ENCODE data around the gene ABHD4.

ABHD4 gene

DNA sequence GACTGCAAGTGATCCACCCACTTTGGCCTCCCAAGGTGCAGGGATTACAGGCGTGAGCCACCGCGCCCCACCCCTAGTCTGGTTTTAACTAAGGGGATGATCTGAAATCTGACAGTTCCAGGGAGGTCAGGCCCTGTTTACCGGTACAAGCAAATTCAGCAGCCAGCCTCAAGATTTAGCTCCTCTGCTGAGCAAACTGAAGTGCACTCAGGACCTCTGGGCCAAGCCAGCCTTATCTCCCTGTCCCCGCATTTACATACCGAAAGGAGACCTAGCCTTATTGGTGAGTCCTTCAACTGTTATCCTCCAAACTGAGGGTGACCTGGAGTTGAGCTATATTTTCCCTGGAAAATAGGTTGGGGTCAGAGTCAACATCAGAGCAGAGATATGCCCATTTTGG lies 835 bp upstream of the ABHD4 start:
- CTCF ChIA-PET: interaction anchor here (0.8 to 6.3 kb wide), 14 partner anchors 8 to 265 kb away, joined by 3 to 43 read pairs (median 4); partner anchors contain the start of gene DAD1
- TF ChIP-seq, protein P1, sequence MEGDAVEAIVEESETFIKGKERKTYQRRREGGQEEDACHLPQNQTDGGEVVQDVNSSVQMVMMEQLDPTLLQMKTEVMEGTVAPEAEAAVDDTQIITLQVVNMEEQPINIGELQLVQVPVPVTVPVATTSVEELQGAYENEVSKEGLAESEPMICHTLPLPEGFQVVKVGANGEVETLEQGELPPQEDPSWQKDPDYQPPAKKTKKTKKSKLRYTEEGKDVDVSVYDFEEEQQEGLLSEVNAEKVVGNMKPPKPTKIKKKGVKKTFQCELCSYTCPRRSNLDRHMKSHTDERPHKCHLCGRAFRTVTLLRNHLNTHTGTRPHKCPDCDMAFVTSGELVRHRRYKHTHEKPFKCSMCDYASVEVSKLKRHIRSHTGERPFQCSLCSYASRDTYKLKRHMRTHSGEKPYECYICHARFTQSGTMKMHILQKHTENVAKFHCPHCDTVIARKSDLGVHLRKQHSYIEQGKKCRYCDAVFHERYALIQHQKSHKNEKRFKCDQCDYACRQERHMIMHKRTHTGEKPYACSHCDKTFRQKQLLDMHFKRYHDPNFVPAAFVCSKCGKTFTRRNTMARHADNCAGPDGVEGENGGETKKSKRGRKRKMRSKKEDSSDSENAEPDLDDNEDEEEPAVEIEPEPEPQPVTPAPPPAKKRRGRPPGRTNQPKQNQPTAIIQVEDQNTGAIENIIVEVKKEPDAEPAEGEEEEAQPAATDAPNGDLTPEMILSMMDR (IDR thresholded peaks at IDR 0.05; ENCODE audit: insufficient read depth, low read length, missing control alignments): no peak
- H3K4me3 ChIP-seq (ENCODE audit: low read depth, low read length): no peak overlapping the region
- POLR2A ChIA-PET: interaction anchor here (0.5 kb wide), 1 partner anchor 56 kb away, joined by 3 read pairs; no protein-coding TSS in a partner anchor
- DNase-seq (ENCODE audit: low read depth, low spot score): no peak

DNA sequence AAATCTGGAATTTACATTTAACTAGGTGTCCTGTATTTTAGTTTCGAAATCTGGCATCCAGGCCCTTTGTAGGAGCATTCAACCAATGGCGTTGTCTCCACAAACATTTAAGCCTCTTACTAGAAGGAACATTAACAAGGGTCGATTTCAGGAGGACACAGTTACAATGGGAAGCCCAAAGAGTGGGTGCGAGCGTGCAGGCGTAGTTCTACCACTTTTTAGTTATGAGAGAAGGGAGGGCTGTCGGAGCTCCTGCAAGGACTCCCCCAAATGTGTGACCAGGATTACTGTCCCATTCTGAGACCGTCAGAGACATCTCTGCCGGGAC lies 365 bp upstream of the ABHD4 start:
- CTCF ChIA-PET: interaction anchor here (0.8 to 6.3 kb wide), 13 partner anchors 9 to 265 kb away, joined by 3 to 43 read pairs (median 4); partner anchors contain the start of gene DAD1

DNA sequence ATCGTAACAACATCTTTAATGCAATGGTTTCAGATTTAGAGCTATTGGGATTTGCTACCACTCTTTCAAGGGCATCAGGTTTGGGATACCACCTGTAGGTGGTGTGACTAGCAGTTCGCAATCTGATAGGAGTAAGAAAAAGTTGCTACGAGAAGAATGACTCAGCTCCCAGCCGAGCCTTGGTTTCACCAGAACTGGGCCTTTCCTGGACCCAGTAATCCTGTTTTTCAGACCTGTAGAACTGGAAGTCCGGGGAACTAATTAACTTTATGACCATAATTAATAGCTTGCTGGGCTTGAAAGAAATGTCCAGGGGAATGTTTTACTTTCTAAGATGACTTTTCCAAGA lies 770 bp downstream of the ABHD4 start:
- POLR2A ChIA-PET: interaction anchor here (0.9 to 1.4 kb wide), 3 partner anchors 8 to 15 kb away, joined by 3 to 8 read pairs (median 6); partner anchors contain the start of gene DAD1
- TF ChIP-seq, protein P1 (IDR thresholded peaks at IDR 0.05; ENCODE audit: insufficient read depth, low read length, missing control alignments): peak; percentile 38
- CTCF ChIA-PET: interaction anchor here (0.8 to 6.3 kb wide), 21 partner anchors 9 to 274 kb away, joined by 3 to 43 read pairs (median 3); partner anchors contain the start of genes DAD1 and MRPL52
- DNase-seq (ENCODE audit: low read depth, low spot score): no peak
- H3K4me3 ChIP-seq (ENCODE audit: low read depth, low read length): peak overlapping the region; percentile 92

More for the DNA sequence above, 365 bp upstream of the ABHD4 start:
- DNase-seq (ENCODE audit: low read depth, low spot score): no peak
- peak overlapping the region; percentile 92 for H3K4me3 ChIP-seq (ENCODE audit: low read depth, low read length)
- POLR2A ChIA-PET: interaction anchor here (0.5 to 1.4 kb wide), 3 partner anchors 8 to 56 kb away, joined by 3 to 6 read pairs (median 3); partner anchors contain the start of gene DAD1
- TF ChIP-seq, protein P1 (IDR thresholded peaks at IDR 0.05; ENCODE audit: insufficient read depth, low read length, missing control alignments): no peak

DNA sequence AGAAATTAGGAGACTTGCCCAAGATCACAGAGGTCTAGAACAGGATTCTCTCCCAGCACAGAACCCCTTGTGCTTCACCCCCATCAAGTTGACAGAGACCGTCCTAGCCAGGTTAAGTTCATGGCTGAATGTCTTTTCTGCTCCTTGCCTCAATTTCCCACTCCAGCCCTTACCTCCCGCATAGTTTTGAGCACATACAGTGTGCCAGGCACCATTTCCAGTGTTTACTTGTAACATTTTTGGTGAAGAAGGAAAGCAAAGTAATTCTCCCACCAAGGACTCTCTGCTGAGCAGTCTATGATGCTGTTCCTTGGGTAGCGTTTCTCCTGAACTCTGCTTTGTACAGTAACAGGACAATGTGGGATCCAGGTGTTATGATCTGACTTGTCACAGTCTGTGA lies 1.2 kb downstream of the ABHD4 start:
- ChIA-PET POLR2A (interaction anchor here (0.9 to 1.3 kb wide), 2 partner anchors 10 to 14 kb away, joined by 6 to 8 read pairs; partner anchors contain the start of gene DAD1), CTCF (interaction anchor here (0.8 to 6.3 kb wide), 21 partner anchors 9 to 273 kb away, joined by 3 to 43 read pairs (median 3); partner anchors contain the start of genes DAD1 and MRPL52)
- TF ChIP-seq, protein P1 (IDR thresholded peaks at IDR 0.05; ENCODE audit: insufficient read depth, low read length, missing control alignments): no peak
- H3K4me3 ChIP-seq (ENCODE audit: low read depth, low read length): peak overlapping the region; percentile 92
- no peak for DNase-seq (ENCODE audit: low read depth, low spot score)

DNA sequence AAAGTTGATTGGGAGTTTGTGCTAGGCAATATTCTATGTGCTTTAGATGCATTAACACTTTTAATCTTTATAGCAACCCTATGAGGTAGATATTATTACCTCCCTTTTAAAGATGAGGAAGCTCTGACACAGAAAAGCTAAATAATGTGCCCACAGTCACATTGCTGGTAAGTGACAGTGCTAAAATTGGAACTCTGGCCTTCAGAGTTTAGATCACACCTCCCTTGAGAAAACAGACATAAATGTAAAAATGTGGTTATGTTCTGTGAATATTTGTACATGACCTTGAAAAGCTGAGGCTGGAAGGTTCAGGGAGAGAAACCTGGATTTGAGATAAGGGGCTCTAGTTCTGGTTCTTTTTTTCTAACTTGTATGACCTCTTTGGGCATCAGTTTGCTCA lies 1.9 kb downstream of the ABHD4 start:
- DNase-seq (ENCODE audit: low read depth, low spot score): no peak
- ChIA-PET CTCF (interaction anchor here (0.8 to 6.3 kb wide), 10 partner anchors 11 to 255 kb away, joined by 3 to 43 read pairs (median 7); partner anchors contain the start of genes DAD1 and OXA1L), POLR2A (no interaction called here)
- H3K4me3 ChIP-seq (ENCODE audit: low read depth, low read length): no peak overlapping the region
- TF ChIP-seq, protein P1 (IDR thresholded peaks at IDR 0.05; ENCODE audit: insufficient read depth, low read length, missing control alignments): no peak

DNA sequence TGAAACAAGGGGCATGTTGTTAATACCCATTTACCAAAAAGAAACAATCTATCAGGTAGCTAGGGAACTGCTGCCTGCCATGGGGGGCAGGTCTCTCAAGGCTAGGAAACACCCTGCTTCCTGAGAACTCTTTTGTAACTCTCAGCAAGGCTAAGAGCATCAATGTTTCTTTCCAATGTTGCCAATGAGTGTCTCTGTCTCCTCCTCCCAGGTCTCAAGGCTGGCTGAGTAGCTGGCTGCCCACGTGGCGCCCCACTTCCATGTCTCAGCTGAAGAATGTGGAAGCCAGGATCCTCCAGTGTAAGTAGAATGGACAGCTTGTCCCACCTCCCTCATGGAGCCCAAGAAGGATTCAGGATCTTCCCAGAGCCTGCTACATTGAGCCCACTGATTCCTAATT lies 3.4 kb downstream of the ABHD4 start:
- TF ChIP-seq, protein P1 (IDR thresholded peaks at IDR 0.05; ENCODE audit: insufficient read depth, low read length, missing control alignments): no peak
- DNase-seq (ENCODE audit: low read depth, low spot score): no peak
- CTCF ChIA-PET: interaction anchor here (0.6 to 6.3 kb wide), 7 partner anchors 11 to 257 kb away, joined by 3 to 43 read pairs (median 7); partner anchors contain the start of gene DAD1
- no peak overlapping the region for H3K4me3 ChIP-seq (ENCODE audit: low read depth, low read length)
- POLR2A ChIA-PET: interaction anchor here (2.3 kb wide), 1 partner anchor 12 kb away, joined by 8 read pairs; the partner anchor contains the start of gene DAD1
